Measurements from ENCODE around the gene PHF8. TPM values are rescaled to one million over a fixed set of nuclear protein-coding genes. Genes with fewer than 3 reads are reported as not detected.

The PHF8 gene
- total and polyA plus RNA-seq, 9 of the 15 experiments (the other 6 are each of a cell fraction or from before 2014, with no cell fraction given) = 2.5 to 25.7 (median 12.1) TPM

DNA sequence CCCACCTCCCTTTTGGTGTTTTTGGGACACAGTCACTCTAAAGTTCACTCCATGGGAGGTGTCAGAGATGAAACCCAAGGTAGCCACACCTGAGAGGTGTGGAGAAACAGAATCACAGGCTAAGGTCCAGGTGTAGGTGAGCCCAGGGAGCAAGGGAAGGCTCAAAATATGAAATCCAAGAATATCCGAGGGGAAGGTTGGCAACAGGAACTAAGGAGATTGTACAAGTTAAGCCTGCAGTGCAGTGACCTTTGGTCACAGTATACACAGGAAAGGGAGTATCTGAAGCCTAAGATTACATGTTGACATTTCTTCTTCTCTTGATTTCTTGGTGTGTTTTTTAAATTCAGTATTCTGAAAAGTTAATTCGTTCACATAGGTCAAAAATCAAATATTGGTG is 46.5 kb downstream of the PHF8 start:
- in situ Hi-C loops (cut with MboI) = no loop called here

More for the DNA sequence above, 46.5 kb downstream of the PHF8 start:
- Histone ChIP-seq H3K27me3 (ENCODE audit: control insufficient read depth in 2 of 2, insufficient read depth in 2 of 2, low read length in 2 of 2) (no peaks in the 10 kb centered on the region), H4K20me1 (replicated peaks; ENCODE audit: control insufficient read depth, insufficient read depth, low read length) (no peaks in the 10 kb centered on the region; the same call in 1 of the 2 replicates), H3K4me3 (no peak overlapping the region), H3K79me2 (ENCODE audit: control insufficient read depth, insufficient read depth, low read length) (no peaks in the 10 kb centered on the region), H3K9me1 (ENCODE audit: control insufficient read depth, insufficient read depth, low read length) (no peaks in the 10 kb centered on the region), H3K9ac (ENCODE audit: insufficient read depth in 1 of 2, low read depth in 2 of 2, low read length in 2 of 2) (no peak overlapping the region), H3K4me1 (replicated peaks in 1 of 2; ENCODE audit: control insufficient read depth in 2 of 2, insufficient read depth in 2 of 2, low read length in 2 of 2) (no peaks in the 10 kb centered on the region), H3K4me2 (ENCODE audit: insufficient read depth, low read length) (no peak overlapping the region), H3K27ac (ENCODE audit: extremely low read depth, low read depth, low read length) (no peak overlapping the region), H3K36me3 (ENCODE audit: control insufficient read depth, insufficient read depth, low read length) (peaks cover 39% of the 10 kb centered on the region; the same call in 2 of the 3 replicates), H2AFZ (ENCODE audit: low read depth, low read length) (no peak overlapping the region), H3K9me3 (replicated peaks; ENCODE audit: control insufficient read depth, insufficient read depth, low read depth, low read length) (no peaks in the 10 kb centered on the region)
- FAIRE-seq (no peak), DNase-seq (ENCODE audit: extremely low read depth in 1 of 4, low spot score in 3 of 4) (no peak), ATAC-seq (no peak)
- WGBS (ENCODE audit: insufficient coverage, low coverage, missing lambda C conversion rate) = 100% methylated on average over 2 of the region's 2 CpGs
- BruUV-seq (replicated peaks) = no TSS peak
- TF ChIP-seq KLF16 (IDR thresholded peaks at IDR 0.05) (no peak), KLF13 (tag; IDR thresholded peaks at IDR 0.05; ENCODE audit: borderline replicate concordance, low read depth) (no peak), ZNF589 (CRISPR knock-in tag; IDR thresholded peaks at IDR 0.05; ENCODE audit: low read depth) (no peak), C11orf30 (IDR thresholded peaks at IDR 0.05; ENCODE audit: low read depth) (no peak), HNRNPH1 (optimal IDR thresholded peaks at IDR 0.05; ENCODE audit: low read depth, low read length) (no peak), SAFB2 (IDR thresholded peaks at IDR 0.05; ENCODE audit: borderline replicate concordance, low read depth, low read length, severe bottlenecking) (no peak), ZNF79 (CRISPR knock-in tag; IDR thresholded peaks at IDR 0.05; ENCODE audit: low read depth) (no peak), ZNF124 (CRISPR knock-in tag; IDR thresholded peaks at IDR 0.05) (no peak), MEF2D (tag; conservative IDR thresholded peaks at IDR 0.05; ENCODE audit: low read depth) (no peak), ZNF184 (CRISPR knock-in tag; IDR thresholded peaks at IDR 0.05) (no peak), CBFB (CRISPR knock-in tag; IDR thresholded peaks at IDR 0.05) (no peak), NFATC3 (IDR thresholded peaks at IDR 0.05) (no peak), ZBTB17 (CRISPR knock-in tag; IDR thresholded peaks at IDR 0.05) (no peak)
- TF ChIP-seq, protein P1, sequence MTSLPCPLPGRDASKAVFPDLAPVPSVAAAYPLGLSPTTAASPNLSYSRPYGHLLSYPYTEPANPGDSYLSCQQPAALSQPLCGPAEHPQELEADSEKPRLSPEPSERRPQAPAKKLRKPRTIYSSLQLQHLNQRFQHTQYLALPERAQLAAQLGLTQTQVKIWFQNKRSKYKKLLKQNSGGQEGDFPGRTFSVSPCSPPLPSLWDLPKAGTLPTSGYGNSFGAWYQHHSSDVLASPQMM (CRISPR knock-in tag; IDR thresholded peaks at IDR 0.05) = no peak
- TF ChIP-seq, protein P2, sequence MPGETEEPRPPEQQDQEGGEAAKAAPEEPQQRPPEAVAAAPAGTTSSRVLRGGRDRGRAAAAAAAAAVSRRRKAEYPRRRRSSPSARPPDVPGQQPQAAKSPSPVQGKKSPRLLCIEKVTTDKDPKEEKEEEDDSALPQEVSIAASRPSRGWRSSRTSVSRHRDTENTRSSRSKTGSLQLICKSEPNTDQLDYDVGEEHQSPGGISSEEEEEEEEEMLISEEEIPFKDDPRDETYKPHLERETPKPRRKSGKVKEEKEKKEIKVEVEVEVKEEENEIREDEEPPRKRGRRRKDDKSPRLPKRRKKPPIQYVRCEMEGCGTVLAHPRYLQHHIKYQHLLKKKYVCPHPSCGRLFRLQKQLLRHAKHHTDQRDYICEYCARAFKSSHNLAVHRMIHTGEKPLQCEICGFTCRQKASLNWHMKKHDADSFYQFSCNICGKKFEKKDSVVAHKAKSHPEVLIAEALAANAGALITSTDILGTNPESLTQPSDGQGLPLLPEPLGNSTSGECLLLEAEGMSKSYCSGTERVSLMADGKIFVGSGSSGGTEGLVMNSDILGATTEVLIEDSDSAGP (CRISPR knock-in tag; IDR thresholded peaks at IDR 0.05) = no peak
- intact Hi-C loops (cut with micrococcal nuclease) = no loop called here
- POLR2A ChIA-PET = no interaction called here
- CTCF ChIA-PET (ENCODE audit: low intra/inter-chr PET ratio) = no interaction called here

Data from K562 (cell line).